Upper lobe of left lung (tissue), 6 donors: ENCODE data around the gene SAMD4B. TPM values are rescaled to one million over a fixed set of nuclear protein-coding genes. Genes with fewer than 3 reads are reported as not detected.
A peak's percentile ranks its signal among the peaks of the same experiment; 100 is the strongest.

Experiments
- ATAC-seq, 2 donors: fragments of 200-7000 bp; cut with Tn5 transposase; one replicate each; pipeline ENCODE4 v1.9.1; 2022; ENCODE audit warnings: mild to moderate bottlenecking in 2 of 2, moderate library complexity in 2 of 2; ENCODE audit not compliant: low FRiP score in 2 of 2
- DNase-seq, 2 donors: peaks; one replicate each; pipeline ENCODE4 v3.0.0-alpha.2; 2019 to 2020
- H3K27ac ChIP-seq, 4 donors: fragments of 200-600 bp; sonication (generic); one replicate each; pipeline ENCODE4 v1.5.1; 2016 to 2019
- H3K27me3 ChIP-seq, 4 donors: fragments of 200-600 bp; sonication (generic); one replicate each; pipeline ENCODE4 v1.5.1; 2017 to 2019
- H3K36me3 ChIP-seq, 4 donors: fragments of 200-600 bp; sonication (generic); one replicate each; pipeline ENCODE4 v1.5.1; 2016 to 2019
- H3K4me1 ChIP-seq, 4 donors: fragments of 200-600 bp; sonication (generic); one replicate each; pipeline ENCODE4 v1.5.1; 2018 to 2019
- H3K4me3 ChIP-seq, 4 donors: fragments of 200-600 bp; sonication (generic); one replicate each; pipeline ENCODE4 v1.5.1; 2017 to 2019; ENCODE audit warnings: mild to moderate bottlenecking in 2 of 4, moderate library complexity in 1 of 4
- H3K9me3 ChIP-seq, 4 donors: fragments of 200-600 bp; sonication (generic); one replicate each; pipeline ENCODE4 v1.5.1; 2018 to 2019
- EP300 ChIP-seq, 4 donors: sonication (generic); formaldehyde crosslinking; IDR thresholded peaks; one replicate each; pipeline ENCODE4 v1.5.1; 2017; ENCODE audit warnings: antibody characterized with exemption in 4 of 4, control low read depth in 2 of 4
- POLR2A ChIP-seq, 4 donors: fragments of 450-650 bp; IDR thresholded peaks; one replicate each; pipeline ENCODE4 v1.5.1; 2016 to 2017; ENCODE audit warnings: antibody characterized with exemption in 4 of 4, mild to moderate bottlenecking in 2 of 4
- POLR2AphosphoS5 ChIP-seq, 2 donors: sonication (generic); formaldehyde crosslinking; IDR thresholded peaks; one replicate each; pipeline ENCODE4 v1.5.1; 2017; ENCODE audit warnings: antibody characterized with exemption in 2 of 2
- WGBS, 2 donors: methylation state at CpG; one replicate each; pipeline ENCODE4 v1.1.5; 2017 to 2018; 5-methylcytosine and 5-hydroxymethylcytosine counted together
- total RNA-seq, 6 donors: library from RNA; depleted of rRNA in 4 of 6; stranded (reverse); fragments of >200 nt in 4 of 6; gene quantifications; one replicate each; pipeline versions ENCODE4 v1.1.0 to v1.2.1, GENCODE V29; 2016 to 2021
- TF ChIP-seq, protein P1 (sequence below), 6 experiments: fragments of 450-650 bp in 4 of 6; fragments of 200-600 bp in 2 of 6; sonication (generic) in 2 of 6; IDR thresholded peaks; one replicate each; pipeline ENCODE4 v1.5.1; 2016 to 2019; ENCODE audit warnings: antibody characterized with exemption in 6 of 6
- donor health status: DM: no; HTN: no; CAD: no; lungs with moderate emphysema.
- donor health status: DM: no; HTN: yes; CAD: no; lungs with severe emphysema.

The SAMD4B gene
- total RNA-seq, 6 donors from 2014 or later, result 57.7 to 125 (median 79.3) TPM

DNA sequence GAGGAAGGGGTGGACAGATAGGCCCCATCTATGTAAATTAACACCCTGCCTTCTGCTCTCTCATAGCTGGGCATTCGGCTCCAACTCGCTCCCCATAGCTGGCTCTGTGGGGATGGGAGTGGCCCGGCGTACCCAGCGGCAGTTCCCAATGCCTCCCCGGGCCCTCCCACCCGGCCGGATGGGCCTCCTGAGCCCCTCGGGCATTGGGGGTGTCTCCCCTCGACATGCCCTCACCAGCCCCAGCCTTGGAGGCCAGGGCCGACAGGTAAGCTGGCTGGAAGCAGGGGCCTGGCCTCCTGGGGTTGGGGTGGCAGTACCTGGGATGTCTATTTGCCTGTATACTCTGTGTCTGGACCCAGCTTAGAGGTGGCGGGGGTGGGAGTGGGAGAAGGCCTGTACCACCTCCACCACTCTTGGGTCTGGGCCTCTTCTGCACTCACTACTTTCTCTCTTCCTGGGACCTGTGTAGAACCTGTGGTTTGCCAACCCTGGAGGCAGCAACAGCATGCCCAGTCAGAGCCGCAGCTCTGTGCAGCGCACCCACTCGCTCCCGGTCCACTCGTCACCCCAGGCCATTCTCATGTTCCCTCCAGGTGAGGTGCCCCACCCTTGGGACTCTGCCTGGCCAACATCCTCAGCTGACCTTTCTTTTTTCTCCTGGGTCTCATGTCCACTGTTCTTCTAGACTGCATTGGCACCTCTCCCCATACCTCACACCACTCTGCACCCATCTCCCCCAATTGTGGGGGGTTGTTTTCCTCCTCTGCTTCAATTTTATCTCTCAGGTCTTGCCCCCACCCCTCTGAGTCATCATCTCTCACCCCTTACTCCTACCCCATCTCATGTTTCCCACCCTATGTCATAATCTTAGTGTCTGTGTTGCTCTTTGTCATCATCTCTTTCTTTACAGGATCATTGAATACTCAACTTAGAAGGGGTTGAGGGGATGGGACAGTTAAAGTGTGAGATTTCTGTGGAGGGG is 38.6 kb downstream of the SAMD4B start:
- Histone ChIP-seq H3K4me3 (no peak overlapping the region), H3K4me1 (no peaks in the 10 kb centered on the region), H3K27me3 (no peaks in the 10 kb centered on the region), H3K27ac (no peak overlapping the region), H3K36me3 (peaks cover 59 to 99% (median 94%) of the 10 kb centered on the region in 4 donors), H3K9me3 (no peaks in the 10 kb centered on the region)
- 93 to 95% methylated on average over 15 to 16 of the region's 17 CpGs for WGBS, 2 donors
- DNase-seq (no peak), ATAC-seq (no peak)
- TF ChIP-seq EP300 (IDR thresholded peaks at IDR 0.05) (no peak), POLR2AphosphoS5 (IDR thresholded peaks at IDR 0.05) (no peak), POLR2A (IDR thresholded peaks at IDR 0.05) (no peak)
- TF ChIP-seq, protein P1, sequence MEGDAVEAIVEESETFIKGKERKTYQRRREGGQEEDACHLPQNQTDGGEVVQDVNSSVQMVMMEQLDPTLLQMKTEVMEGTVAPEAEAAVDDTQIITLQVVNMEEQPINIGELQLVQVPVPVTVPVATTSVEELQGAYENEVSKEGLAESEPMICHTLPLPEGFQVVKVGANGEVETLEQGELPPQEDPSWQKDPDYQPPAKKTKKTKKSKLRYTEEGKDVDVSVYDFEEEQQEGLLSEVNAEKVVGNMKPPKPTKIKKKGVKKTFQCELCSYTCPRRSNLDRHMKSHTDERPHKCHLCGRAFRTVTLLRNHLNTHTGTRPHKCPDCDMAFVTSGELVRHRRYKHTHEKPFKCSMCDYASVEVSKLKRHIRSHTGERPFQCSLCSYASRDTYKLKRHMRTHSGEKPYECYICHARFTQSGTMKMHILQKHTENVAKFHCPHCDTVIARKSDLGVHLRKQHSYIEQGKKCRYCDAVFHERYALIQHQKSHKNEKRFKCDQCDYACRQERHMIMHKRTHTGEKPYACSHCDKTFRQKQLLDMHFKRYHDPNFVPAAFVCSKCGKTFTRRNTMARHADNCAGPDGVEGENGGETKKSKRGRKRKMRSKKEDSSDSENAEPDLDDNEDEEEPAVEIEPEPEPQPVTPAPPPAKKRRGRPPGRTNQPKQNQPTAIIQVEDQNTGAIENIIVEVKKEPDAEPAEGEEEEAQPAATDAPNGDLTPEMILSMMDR (IDR thresholded peaks at IDR 0.05), result no peak

DNA sequence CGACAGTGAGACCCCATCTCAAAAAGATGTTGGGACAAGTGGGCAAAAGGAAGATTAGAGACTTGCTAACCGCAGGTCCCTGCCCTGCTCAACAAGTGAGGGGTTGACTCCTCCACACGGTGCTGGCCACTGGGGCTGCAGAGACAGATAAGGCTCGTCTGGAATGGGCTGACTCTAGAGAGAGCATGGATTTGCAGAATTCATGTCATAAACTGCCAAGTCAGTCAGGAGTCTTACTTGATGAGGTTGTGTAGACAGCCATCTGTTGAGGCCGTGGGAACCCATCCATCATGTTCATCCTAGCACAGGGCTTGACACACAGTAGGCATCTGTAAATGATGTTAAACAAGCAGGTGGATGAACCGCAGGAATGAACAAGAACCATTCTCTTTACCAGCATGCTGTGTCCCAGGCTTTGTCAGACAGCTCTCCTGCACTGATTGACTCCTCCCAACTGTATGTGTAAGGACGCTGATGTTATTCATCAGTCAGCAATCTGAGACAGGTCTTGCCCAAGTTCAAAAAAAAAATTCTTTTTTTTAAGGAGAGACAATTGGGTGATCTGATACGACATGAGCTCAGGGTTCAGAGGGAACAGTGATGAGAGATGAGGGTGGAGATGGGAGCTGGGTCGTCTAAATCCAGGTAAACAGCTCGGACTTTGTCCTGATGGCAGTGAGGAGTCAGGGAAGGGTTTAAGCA is 39.8 kb downstream of the SAMD4B start:
- TF ChIP-seq POLR2A (IDR thresholded peaks at IDR 0.05), result no peak
- no peak for TF ChIP-seq POLR2AphosphoS5 (IDR thresholded peaks at IDR 0.05)
- TF ChIP-seq, protein P1 (IDR thresholded peaks at IDR 0.05), result no peak
- TF ChIP-seq EP300 (IDR thresholded peaks at IDR 0.05), result no peak
- Histone ChIP-seq H3K27ac (no peak overlapping the region), H3K27me3 (no peaks in the 10 kb centered on the region), H3K4me3 (no peak overlapping the region), H3K4me1 (no peaks in the 10 kb centered on the region), H3K36me3 (peaks cover 51 to 99% (median 94%) of the 10 kb centered on the region in 4 donors), H3K9me3 (no peaks in the 10 kb centered on the region)
- DNase-seq (no peak), ATAC-seq (no peak)
- WGBS, 2 donors, result 85 to 88% methylated on average over 10 of the region's 10 CpGs

DNA sequence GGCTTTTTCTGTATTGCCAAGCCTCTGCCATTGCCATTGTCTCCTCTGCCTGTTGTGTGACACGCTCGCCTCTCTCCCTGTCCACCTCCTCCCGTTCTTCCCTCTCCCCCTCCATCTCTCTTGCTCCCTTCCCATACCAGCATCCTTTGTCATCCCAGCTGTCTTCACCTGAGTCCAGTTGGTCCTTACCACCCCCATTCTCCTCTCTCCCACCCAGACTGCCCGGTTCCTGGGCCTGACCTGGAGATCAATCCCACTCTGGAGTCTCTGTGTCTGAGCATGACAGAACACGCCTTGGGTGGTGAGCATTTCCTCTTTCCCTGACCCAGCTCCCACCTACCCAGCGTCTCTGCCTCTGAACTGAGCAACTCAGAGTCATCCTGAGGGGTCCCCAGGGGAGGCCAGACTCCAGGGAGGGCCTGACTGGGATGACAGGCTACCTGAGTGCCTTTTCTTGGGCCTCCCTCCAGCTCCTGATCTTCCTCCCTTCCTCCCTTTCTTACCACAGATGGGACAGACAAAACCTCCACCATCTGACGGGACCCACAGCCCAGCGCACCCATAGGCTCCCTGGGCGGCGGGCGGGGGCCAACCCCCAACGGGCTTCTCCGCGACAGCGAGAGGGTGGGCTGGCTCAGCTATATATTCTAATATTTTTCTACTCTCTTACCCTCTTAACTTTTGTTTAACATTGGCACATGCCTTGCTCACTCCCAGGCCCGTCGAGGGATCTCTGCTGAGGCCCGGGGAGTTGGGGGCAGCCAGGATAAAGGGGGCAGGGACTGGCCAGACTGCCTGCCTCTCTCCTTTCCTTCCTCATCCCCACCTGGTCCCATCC is 41.0 kb downstream of the SAMD4B start:
- H3K4me3 ChIP-seq, result no peak overlapping the region
- WGBS, 2 donors, result 91 to 92% methylated on average over 18 of the region's 18 CpGs
- peaks cover 40 to 99% (median 93%) of the 10 kb centered on the region in 4 donors for H3K36me3 ChIP-seq
- no peaks in the 10 kb centered on the region for H3K27me3 ChIP-seq
- no peak overlapping the region for H3K27ac ChIP-seq
- ATAC-seq (no peak), DNase-seq (peak in 1 of 2 donors; percentile 62)
- no peaks in the 10 kb centered on the region for H3K4me1 ChIP-seq
- TF ChIP-seq EP300 (IDR thresholded peaks at IDR 0.05), result no peak
- TF ChIP-seq POLR2AphosphoS5 (IDR thresholded peaks at IDR 0.05), result no peak
- TF ChIP-seq, protein P1 (IDR thresholded peaks at IDR 0.05), result no peak
- TF ChIP-seq POLR2A (IDR thresholded peaks at IDR 0.05), result no peak
- no peaks in the 10 kb centered on the region for H3K9me3 ChIP-seq

DNA sequence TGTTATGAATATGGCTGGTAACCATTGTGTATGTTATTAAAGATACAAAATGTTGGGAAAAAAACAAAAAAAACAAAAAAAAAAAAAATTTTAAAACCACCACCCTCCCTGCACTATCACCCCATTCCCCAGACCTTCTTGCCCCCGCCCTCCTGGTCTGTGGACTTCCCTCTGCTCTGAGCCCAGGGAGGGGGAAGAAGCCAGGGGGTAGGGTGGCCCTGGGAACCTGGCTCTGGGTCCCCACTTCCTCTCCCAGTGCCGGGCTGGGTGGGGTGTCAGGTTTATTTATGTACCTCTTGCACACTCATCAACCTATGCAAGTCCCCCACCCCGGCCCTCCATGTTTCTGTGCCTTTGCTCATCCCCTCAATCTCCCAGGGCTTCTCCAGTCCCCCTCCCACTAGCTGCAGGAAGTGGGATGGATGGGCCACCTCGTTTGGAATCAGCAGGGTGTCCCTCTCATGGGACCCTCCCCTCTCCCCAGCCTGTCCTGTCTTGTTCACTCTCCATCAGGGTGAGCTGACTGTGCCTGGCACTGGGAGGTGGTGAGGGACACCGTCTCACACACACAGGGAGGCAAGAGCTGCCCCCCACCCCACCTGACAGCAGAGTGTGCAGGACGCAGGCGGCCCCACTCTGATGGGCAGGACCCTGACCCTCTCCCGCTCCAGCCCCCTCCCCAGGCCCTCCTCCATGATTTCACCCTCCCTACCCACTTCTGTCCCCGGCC is 42.8 kb downstream of the SAMD4B start:
- 68 to 73% methylated on average over 9 of the region's 9 CpGs for WGBS, 2 donors
- Histone ChIP-seq H3K9me3 (no peaks in the 10 kb centered on the region), H3K4me1 (peaks cover 4 to 8% (median 6%) of the 10 kb centered on the region in 4 donors), H3K36me3 (peaks cover 30 to 92% (median 89%) of the 10 kb centered on the region in 4 donors), H3K4me3 (no peak overlapping the region), H3K27ac (no peak overlapping the region), H3K27me3 (no peaks in the 10 kb centered on the region)
- ATAC-seq (peak in 1 of 2 donors; percentile 3), DNase-seq (no peak)
- TF ChIP-seq, protein P1 (IDR thresholded peaks at IDR 0.05), result no peak
- TF ChIP-seq EP300 (IDR thresholded peaks at IDR 0.05), result no peak
- no peak for TF ChIP-seq POLR2AphosphoS5 (IDR thresholded peaks at IDR 0.05)
- TF ChIP-seq POLR2A (IDR thresholded peaks at IDR 0.05), result no peak
